Measurements from ENCODE around the gene FEM1C.
"Not testable (repeated sequence)": the region's sequence is repeated elsewhere in the genome, so short reads cannot be mapped to it uniquely, and the experiment has no call there.

The FEM1C gene

DNA sequence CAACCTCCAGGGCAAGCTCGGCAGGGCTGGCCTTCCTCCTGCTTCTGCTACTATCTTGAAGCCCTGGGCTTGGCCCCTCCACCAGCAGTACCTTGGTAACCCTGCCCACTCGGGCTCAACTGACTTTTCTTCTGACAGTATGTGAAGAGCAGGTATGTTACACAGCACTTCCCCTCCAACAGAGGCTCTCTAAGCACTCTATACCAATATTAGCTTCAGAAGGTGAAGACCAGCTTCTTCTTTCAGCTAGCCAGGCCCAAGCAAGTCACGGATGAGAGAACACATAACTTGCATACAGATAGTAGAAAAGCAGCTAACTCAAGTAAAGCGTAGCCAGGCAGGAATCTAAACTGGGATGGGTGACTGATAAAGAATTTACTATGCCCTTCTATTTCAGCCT lies 64.3 kb downstream of the FEM1C start:
- no peak for DNase-seq (ENCODE audit: extremely low read depth in 1 of 2, low read depth in 1 of 2)

DNA sequence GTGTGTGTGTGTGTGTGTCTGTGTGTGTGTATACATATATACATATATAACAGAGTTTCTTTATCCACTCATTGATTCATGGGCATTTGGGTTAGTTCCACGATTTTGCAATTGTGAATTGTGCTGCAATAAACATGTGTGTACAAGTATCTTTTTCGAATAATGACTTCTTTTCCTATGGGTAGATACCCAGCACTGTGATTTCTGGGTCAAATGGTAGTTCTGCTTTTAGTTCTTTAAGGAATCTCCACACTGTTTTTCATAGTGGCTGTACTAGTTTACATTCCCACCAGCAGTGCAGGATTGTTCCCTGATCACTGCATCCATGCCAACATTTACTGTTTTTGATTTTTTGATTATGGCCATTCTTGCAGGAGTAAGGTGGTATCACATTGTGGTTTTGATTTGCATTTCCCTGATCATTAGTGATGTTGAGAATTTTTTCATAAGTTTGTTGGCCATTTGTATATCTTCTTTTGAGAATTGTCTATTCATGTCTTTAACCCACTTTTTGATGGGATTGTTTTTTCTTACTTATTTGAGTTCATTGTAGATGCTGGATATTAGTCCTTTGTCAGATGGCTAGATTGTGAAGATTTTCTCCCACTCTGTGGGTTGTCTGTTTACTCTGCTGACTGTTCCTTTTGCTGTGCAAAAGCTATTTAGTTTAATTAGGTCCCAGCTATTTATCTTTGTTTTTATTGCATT lies 65.3 kb downstream of the FEM1C start:
- not testable (repeated sequence) for DNase-seq (ENCODE audit: extremely low read depth in 1 of 2, low read depth in 1 of 2)

DNA sequence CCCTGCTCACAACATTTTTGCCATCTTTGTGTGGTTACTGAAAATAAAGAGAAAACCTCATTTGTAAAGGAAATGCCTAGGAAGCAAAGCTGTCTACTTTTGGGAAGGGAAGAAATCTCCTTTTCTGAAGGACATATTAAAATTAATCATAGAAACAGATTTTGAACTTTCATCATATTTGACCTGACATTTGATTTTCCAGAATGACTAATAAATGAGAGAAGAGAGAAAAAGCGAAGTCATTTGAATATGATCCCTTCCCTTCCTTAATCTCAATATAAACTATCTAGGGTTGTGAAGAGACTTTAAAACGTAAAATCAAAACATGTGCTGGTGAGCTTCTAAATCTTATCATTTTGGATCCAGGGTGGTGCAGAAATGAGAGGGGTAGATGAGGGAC lies 66.3 kb downstream of the FEM1C start:
- DNase-seq (ENCODE audit: extremely low read depth in 1 of 2, low read depth in 1 of 2) = no peak

DNA sequence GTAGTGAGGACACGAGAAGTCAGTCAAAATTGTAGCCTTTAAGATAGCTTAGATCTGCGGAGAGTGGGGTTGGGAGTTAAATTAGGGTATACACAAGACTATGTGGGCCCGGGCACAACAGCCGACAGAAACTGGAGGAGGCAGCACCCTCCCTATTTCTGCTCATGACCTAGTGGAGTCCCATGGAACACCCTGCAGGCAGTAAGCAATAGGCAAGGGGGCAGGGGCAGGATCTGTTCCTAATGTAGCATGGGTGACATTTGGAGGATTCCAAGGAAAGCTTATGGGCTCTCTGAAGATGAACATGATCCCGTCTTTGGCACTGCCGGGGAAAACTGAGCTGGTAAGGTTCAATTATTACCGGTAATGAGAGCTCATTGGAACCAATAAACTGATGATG lies 67.0 kb downstream of the FEM1C start:
- no peak for DNase-seq (ENCODE audit: extremely low read depth in 1 of 2, low read depth in 1 of 2)

DNA sequence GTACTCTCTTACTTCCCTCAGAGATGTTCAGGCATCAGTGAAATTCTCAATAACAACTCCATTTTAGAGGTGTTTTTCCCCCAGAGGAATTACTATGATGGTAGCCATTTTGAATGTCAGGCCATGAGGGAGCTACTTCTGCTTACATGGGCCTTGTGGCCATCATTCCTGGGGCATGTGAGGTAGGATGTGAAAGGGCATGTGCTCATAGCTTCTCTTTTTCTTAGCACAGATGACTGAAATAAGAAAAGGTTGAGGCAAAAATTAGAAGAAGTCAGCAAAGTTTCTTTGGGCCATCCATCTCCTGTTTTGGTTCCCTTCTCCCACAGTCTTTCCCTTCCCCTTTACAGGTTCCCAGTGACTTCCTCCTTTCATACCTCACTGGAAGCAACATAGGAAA lies 68.8 kb downstream of the FEM1C start:
- DNase-seq (ENCODE audit: extremely low read depth in 1 of 2, low read depth in 1 of 2) = no peak

- DNase-seq (ENCODE audit: extremely low read depth in 1 of 2, low read depth in 1 of 2) = no peak
Measured at GRCh38 chr5:115472271-115473025, 72.1 kb downstream of the FEM1C start.

GRCh38 chr5:115471345-115472063 lies 73.1 kb downstream of the FEM1C start:
- no peak for DNase-seq (ENCODE audit: extremely low read depth in 1 of 2, low read depth in 1 of 2)

GRCh38 chr5:115470921-115471320 lies 73.7 kb downstream of the FEM1C start:
- no peak for DNase-seq (ENCODE audit: extremely low read depth in 1 of 2, low read depth in 1 of 2)
